Gastrocnemius medialis (tissue), 4 donors: ENCODE measurements around the gene EFNB2.

Experiments used
- CTCF ChIP-seq, 5 experiments: fragments of 450-650 bp in 3 of 5; fragments of 200-600 bp in 2 of 5; sonication (generic) in 2 of 5; IDR thresholded peaks in 4 of 5; conservative IDR thresholded peaks in 1 of 5; 1 replicate in 4 of 5; 2 replicates in 1 of 5; pipeline ENCODE4 v1.5.1; 2016 to 2019; ENCODE audit warnings: antibody characterized with exemption in 5 of 5, mild to moderate bottlenecking in 3 of 5, moderate library complexity in 3 of 5
- POLR2A ChIP-seq, 2 donors: fragments of 450-650 bp; IDR thresholded peaks; one replicate each; pipeline ENCODE4 v1.6.1; 2017; ENCODE audit warnings: antibody characterized with exemption in 2 of 2, mild to moderate bottlenecking in 2 of 2, moderate library complexity in 2 of 2

GRCh38 chr13:106449096-106449495 lies 86.4 kb downstream of the EFNB2 start:
- no peak for TF ChIP-seq POLR2A (IDR thresholded peaks at IDR 0.05)
- TF ChIP-seq CTCF (IDR thresholded peaks at IDR 0.05 in 4 of 5, conservative IDR thresholded peaks at IDR 0.05 in 1 of 5), result no peak
